ENCODE data around the gene CRACR2A.

Gene CRACR2A

GRCh38 chr12:3603576-3603975 is 149.3 kb downstream of the CRACR2A start:
- no peak overlapping the region for H2AFZ ChIP-seq (ENCODE audit: low read depth, low read length)
- no peaks in the 10 kb centered on the region for H3K9me3 ChIP-seq (ENCODE audit: low read length)
- H3K27me3 ChIP-seq (ENCODE audit: insufficient read depth, low read length), result no peaks in the 10 kb centered on the region
- no peak overlapping the region for H3K4me3 ChIP-seq (ENCODE audit: low read length)
- H3K36me3 ChIP-seq (ENCODE audit: insufficient read depth, low read length), result no peaks in the 10 kb centered on the region
- peaks cover 38% of the 10 kb centered on the region for H3K4me1 ChIP-seq (ENCODE audit: insufficient read depth, low read length)

GRCh38 chr12:3602488-3602887 is 150.4 kb downstream of the CRACR2A start:
- no peak overlapping the region for H3K4me3 ChIP-seq (ENCODE audit: low read length)
- H3K9me3 ChIP-seq (ENCODE audit: low read length), result no peaks in the 10 kb centered on the region
- peaks cover 37% of the 10 kb centered on the region for H3K4me1 ChIP-seq (ENCODE audit: insufficient read depth, low read length)
- H3K27me3 ChIP-seq (ENCODE audit: insufficient read depth, low read length), result no peaks in the 10 kb centered on the region
- H2AFZ ChIP-seq (ENCODE audit: low read depth, low read length), result no peak overlapping the region
- no peaks in the 10 kb centered on the region for H3K36me3 ChIP-seq (ENCODE audit: insufficient read depth, low read length)

DNA sequence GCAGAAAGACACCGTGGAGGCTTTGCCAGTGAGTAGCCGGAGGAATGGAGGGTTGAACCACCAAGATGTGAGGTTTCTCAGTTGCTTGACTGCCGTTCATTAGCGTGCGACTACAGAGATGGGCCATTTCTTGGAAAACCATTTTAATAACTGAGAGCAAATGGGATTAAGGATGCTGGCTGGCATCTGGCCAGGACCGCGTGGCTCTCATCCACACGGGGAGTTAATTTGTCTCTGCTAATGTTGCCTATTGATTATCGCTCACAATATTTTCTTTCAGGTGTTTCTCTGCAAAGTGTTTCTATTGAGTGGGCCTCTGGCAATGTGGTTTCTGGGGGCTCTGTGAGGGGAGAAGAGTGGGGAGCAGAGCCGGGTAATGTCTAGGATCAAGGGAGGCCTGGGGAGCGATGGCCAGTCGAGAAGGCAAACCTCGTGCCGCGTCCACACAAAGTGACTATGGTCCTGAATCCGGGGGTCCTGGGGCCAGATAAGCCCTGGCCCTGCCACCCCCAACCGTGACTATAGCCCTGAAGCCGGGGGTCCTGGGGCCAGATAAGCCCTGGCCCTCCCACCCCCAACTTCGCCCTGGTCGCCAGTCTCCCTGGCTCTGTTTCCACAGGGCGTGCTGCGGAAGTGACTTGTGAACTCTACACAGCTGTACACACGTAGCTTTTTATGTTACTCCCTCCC is 151.3 kb downstream of the CRACR2A start:
- H2AFZ ChIP-seq (ENCODE audit: low read depth, low read length), result no peak overlapping the region
- H3K4me1 ChIP-seq (ENCODE audit: insufficient read depth, low read length), result peaks cover 30% of the 10 kb centered on the region
- H3K27me3 ChIP-seq (ENCODE audit: insufficient read depth, low read length), result no peaks in the 10 kb centered on the region
- no peak overlapping the region for H3K4me3 ChIP-seq (ENCODE audit: low read length)
- no peaks in the 10 kb centered on the region for H3K9me3 ChIP-seq (ENCODE audit: low read length)
- no peaks in the 10 kb centered on the region for H3K36me3 ChIP-seq (ENCODE audit: insufficient read depth, low read length)

GRCh38 chr12:3600951-3601350 is 152.0 kb downstream of the CRACR2A start:
- Histone ChIP-seq H3K4me3 (ENCODE audit: low read length) (no peak overlapping the region), H3K27me3 (ENCODE audit: insufficient read depth, low read length) (no peaks in the 10 kb centered on the region), H3K4me1 (ENCODE audit: insufficient read depth, low read length) (peaks cover 30% of the 10 kb centered on the region), H3K9me3 (ENCODE audit: low read length) (no peaks in the 10 kb centered on the region), H3K36me3 (ENCODE audit: insufficient read depth, low read length) (no peaks in the 10 kb centered on the region), H2AFZ (ENCODE audit: low read depth, low read length) (no peak overlapping the region)

GRCh38 chr12:3600039-3600720 is 152.7 kb downstream of the CRACR2A start:
- no peaks in the 10 kb centered on the region for H3K9me3 ChIP-seq (ENCODE audit: low read length)
- peaks cover 28% of the 10 kb centered on the region for H3K4me1 ChIP-seq (ENCODE audit: insufficient read depth, low read length)
- H3K27me3 ChIP-seq (ENCODE audit: insufficient read depth, low read length), result no peaks in the 10 kb centered on the region
- H2AFZ ChIP-seq (ENCODE audit: low read depth, low read length), result no peak overlapping the region
- no peak overlapping the region for H3K4me3 ChIP-seq (ENCODE audit: low read length)
- H3K36me3 ChIP-seq (ENCODE audit: insufficient read depth, low read length), result no peaks in the 10 kb centered on the region

- H3K36me3 ChIP-seq (ENCODE audit: insufficient read depth, low read length), result no peaks in the 10 kb centered on the region
- H3K4me3 ChIP-seq (ENCODE audit: low read length), result no peak overlapping the region
- H2AFZ ChIP-seq (ENCODE audit: low read depth, low read length), result no peak overlapping the region
- H3K4me1 ChIP-seq (ENCODE audit: insufficient read depth, low read length), result peaks cover 22% of the 10 kb centered on the region
- no peaks in the 10 kb centered on the region for H3K27me3 ChIP-seq (ENCODE audit: insufficient read depth, low read length)
- H3K9me3 ChIP-seq (ENCODE audit: low read length), result no peaks in the 10 kb centered on the region
Observed at GRCh38 chr12:3598896-3599860, 153.7 kb downstream of the CRACR2A start.

GRCh38 chr12:3597526-3598210 is 155.2 kb downstream of the CRACR2A start:
- peaks cover 16% of the 10 kb centered on the region for H3K4me1 ChIP-seq (ENCODE audit: insufficient read depth, low read length)
- peaks cover 3% of the 10 kb centered on the region for H3K36me3 ChIP-seq (ENCODE audit: insufficient read depth, low read length)
- H3K27me3 ChIP-seq (ENCODE audit: insufficient read depth, low read length), result no peaks in the 10 kb centered on the region
- no peak overlapping the region for H2AFZ ChIP-seq (ENCODE audit: low read depth, low read length)
- H3K4me3 ChIP-seq (ENCODE audit: low read length), result no peak overlapping the region
- H3K9me3 ChIP-seq (ENCODE audit: low read length), result no peaks in the 10 kb centered on the region

DNA sequence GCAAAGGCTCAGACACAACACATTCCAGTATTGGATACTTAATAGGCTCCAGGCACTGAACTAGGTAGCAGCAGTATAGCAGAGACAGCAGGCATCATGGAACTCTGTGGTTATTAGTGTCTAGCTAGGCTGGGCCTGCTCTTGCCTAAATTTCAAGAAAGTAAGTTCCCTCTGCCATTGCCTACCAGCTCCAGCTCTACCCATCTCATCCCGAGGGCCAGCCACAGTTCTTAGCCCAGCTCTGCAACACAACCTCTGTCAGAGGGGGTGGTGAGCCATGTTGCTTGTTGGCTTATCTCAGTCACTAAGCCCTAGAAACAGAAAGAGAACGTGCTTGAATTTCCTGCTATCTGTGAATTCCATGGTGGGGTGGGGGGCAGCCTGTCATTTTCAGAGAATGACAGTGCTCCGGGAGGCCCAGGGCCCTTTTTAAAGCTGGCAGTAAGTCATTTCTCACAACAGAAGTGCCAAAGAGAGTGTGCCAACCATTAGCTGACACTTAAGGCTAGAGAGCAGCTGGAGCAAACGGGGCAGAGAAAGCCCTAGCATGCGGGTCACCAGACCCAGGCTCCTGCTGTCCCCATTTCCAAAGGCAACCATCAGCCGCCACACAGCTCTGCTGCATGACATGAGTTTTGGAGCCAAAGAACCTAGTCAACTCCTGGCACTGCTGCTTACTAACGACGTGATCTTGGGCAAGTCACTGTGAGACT is 156.1 kb downstream of the CRACR2A start:
- Histone ChIP-seq H3K4me3 (ENCODE audit: low read length) (no peak overlapping the region), H3K4me1 (ENCODE audit: insufficient read depth, low read length) (peaks cover 16% of the 10 kb centered on the region), H2AFZ (ENCODE audit: low read depth, low read length) (no peak overlapping the region), H3K36me3 (ENCODE audit: insufficient read depth, low read length) (peaks cover 10% of the 10 kb centered on the region), H3K9me3 (ENCODE audit: low read length) (no peaks in the 10 kb centered on the region), H3K27me3 (ENCODE audit: insufficient read depth, low read length) (no peaks in the 10 kb centered on the region)

- Histone ChIP-seq H3K9me3 (ENCODE audit: low read length) (no peaks in the 10 kb centered on the region), H3K4me1 (ENCODE audit: insufficient read depth, low read length) (peaks cover 16% of the 10 kb centered on the region), H3K4me3 (ENCODE audit: low read length) (no peak overlapping the region), H3K36me3 (ENCODE audit: insufficient read depth, low read length) (peaks cover 10% of the 10 kb centered on the region), H3K27me3 (ENCODE audit: insufficient read depth, low read length) (no peaks in the 10 kb centered on the region), H2AFZ (ENCODE audit: low read depth, low read length) (no peak overlapping the region)
Observed at GRCh38 chr12:3595721-3596120, 157.2 kb downstream of the CRACR2A start.

GRCh38 chr12:3594966-3595365 is 157.9 kb downstream of the CRACR2A start:
- H2AFZ ChIP-seq (ENCODE audit: low read depth, low read length), result no peak overlapping the region
- H3K9me3 ChIP-seq (ENCODE audit: low read length), result no peaks in the 10 kb centered on the region
- peaks cover 10% of the 10 kb centered on the region for H3K36me3 ChIP-seq (ENCODE audit: insufficient read depth, low read length)
- no peak overlapping the region for H3K4me3 ChIP-seq (ENCODE audit: low read length)
- H3K27me3 ChIP-seq (ENCODE audit: insufficient read depth, low read length), result no peaks in the 10 kb centered on the region
- peaks cover 16% of the 10 kb centered on the region for H3K4me1 ChIP-seq (ENCODE audit: insufficient read depth, low read length)

- H3K36me3 ChIP-seq (ENCODE audit: insufficient read depth, low read length), result peaks cover 10% of the 10 kb centered on the region
- H3K4me3 ChIP-seq (ENCODE audit: low read length), result no peak overlapping the region
- H3K9me3 ChIP-seq (ENCODE audit: low read length), result no peaks in the 10 kb centered on the region
- H2AFZ ChIP-seq (ENCODE audit: low read depth, low read length), result no peak overlapping the region
- no peaks in the 10 kb centered on the region for H3K27me3 ChIP-seq (ENCODE audit: insufficient read depth, low read length)
- H3K4me1 ChIP-seq (ENCODE audit: insufficient read depth, low read length), result peaks cover 10% of the 10 kb centered on the region
Observed at GRCh38 chr12:3593906-3594483, 158.9 kb downstream of the CRACR2A start.

Data from neuron (in vitro differentiated cells).